Central memory CD8-positive, alpha-beta T cell (primary cell): Measurements from ENCODE around the gene LIPG.

ENCODE experiments used
- ATAC-seq: fragments of 150-1000 bp; cut with Tn5 transposase; replicated peaks from 2 replicates; pipeline ENCODE4 v1.10.0; 2022; ENCODE audit warnings: mild to moderate bottlenecking, moderate FRiP score, moderate number of reproducible peaks; ENCODE audit not compliant: poor library complexity, severe bottlenecking; ENCODE audit errors: extremely low read depth
- DNase-seq, 2 donors: peaks; one replicate each; pipeline ENCODE4 v3.0.0; 2021; ENCODE audit warnings: low spot score in 2 of 2
- H3K27ac Mint-ChIP-seq: one replicate; pipeline ENCODE4 v1.8.0; 2022; ENCODE audit warnings: low read depth, mild to moderate bottlenecking, moderate library complexity, mixed read lengths
- H3K27me3 Mint-ChIP-seq: one replicate; pipeline ENCODE4 v1.8.0; 2022; ENCODE audit warnings: mixed read lengths
- H3K36me3 Mint-ChIP-seq: one replicate; pipeline ENCODE4 v1.8.0; 2022; ENCODE audit warnings: mild to moderate bottlenecking, moderate library complexity, mixed read lengths; ENCODE audit not compliant: insufficient read depth
- H3K4me1 Mint-ChIP-seq: one replicate; pipeline ENCODE4 v1.8.0; 2022; ENCODE audit warnings: mixed read lengths
- H3K4me3 Mint-ChIP-seq: one replicate; pipeline ENCODE4 v1.8.0; 2022; ENCODE audit warnings: mild to moderate bottlenecking, moderate library complexity, mixed read lengths
- H3K9me3 Mint-ChIP-seq: one replicate; pipeline ENCODE4 v1.8.0; 2022; ENCODE audit warnings: mixed read lengths

Gene LIPG

DNA sequence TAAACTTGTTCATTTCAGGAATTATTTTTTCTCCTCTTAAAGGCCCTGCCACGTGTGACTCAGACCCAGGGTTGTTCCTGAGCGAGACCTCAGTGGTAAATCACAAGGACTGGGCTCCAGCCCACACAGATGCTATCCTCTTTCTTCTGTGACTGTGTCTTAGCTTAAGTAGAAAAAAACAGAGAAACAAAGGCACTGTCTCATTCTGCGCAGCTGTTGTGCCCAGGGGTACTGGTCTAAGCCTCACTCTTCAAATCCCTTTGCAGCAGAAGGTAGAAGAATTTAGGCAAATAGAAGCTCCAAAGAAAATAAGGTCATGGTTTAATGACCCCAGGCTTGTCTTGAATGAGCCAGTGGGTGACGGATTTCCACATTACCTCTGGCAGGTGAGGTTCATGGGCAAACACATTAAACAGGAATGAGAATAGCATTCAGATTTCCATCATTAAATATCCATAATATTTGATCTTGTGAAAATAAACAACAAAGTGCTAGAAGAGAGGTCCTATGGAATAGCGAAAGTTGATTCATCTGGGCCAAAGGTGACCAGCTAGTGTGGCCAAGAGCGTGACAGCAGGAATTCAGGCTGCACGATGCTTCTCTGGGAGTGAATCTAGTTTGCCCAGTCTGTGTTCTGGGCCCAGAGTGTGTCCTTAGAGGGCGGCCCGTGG lies 63.3 kb downstream of the LIPG start:
- H3K36me3 Mint-ChIP-seq, result no peaks in the 10 kb centered on the region
- H3K4me1 Mint-ChIP-seq, result no peaks in the 10 kb centered on the region
- no peak for ATAC-seq
- no peaks in the 10 kb centered on the region for H3K9me3 Mint-ChIP-seq
- H3K27ac Mint-ChIP-seq, result no peak overlapping the region
- peaks cover 22% of the 10 kb centered on the region for H3K27me3 Mint-ChIP-seq
- H3K4me3 Mint-ChIP-seq, result no peak overlapping the region
- no peak for DNase-seq

DNA sequence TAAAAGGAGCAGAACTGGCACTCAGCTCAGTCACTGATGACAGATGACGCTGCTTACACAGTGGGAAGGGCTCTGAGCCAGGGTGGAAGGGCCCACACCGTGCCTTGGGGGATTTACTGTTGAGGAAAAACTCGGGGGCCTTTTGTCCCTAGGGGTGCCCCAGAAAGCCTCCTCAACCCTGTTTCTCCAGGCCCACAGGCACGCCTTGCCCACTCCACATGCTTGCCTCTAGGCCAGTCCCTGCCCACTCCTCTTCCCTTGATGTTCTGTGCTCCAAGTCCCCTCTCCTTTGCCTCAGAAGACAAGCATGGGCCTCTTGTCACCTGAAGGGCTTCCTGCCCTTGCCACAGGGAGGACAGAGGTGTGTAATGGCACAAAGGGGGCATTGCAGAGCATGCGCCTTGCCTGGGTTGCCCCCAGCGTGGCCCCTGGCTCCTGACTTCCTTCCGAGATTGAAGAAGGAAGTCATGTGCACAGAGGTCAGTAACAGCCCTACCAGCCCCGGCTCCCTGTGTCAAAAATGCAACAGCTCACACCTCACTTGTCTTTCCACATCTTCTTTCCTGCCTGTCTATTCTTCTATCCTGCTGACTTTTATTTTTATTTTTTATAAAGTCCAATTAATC lies 65.1 kb downstream of the LIPG start:
- Mint-ChIP-seq H3K27ac (no peak overlapping the region), H3K36me3 (no peaks in the 10 kb centered on the region), H3K4me3 (no peak overlapping the region), H3K27me3 (peaks cover 17% of the 10 kb centered on the region), H3K9me3 (no peaks in the 10 kb centered on the region), H3K4me1 (no peaks in the 10 kb centered on the region)
- DNase-seq (no peak), ATAC-seq (no peak)

DNA sequence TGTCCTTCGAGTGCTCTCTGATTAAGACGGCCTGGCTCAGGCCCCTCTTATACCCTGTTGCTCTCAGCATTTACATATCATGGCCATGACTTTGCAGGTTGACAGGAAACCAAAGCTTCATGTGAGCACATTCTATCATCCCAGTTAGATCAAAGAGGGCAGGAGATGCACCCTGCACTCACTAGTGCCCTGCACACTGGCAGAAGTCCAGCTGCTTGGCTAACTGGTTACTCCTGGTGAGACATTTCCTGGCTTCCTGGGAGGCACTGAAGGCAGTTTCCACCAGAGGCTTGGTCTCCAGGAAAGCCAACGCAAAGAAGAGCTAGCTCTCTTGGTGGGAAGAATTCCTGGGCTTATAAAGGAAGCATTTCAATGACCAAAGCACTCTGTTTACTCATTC lies 66.3 kb downstream of the LIPG start:
- H3K9me3 Mint-ChIP-seq, result no peaks in the 10 kb centered on the region

DNA sequence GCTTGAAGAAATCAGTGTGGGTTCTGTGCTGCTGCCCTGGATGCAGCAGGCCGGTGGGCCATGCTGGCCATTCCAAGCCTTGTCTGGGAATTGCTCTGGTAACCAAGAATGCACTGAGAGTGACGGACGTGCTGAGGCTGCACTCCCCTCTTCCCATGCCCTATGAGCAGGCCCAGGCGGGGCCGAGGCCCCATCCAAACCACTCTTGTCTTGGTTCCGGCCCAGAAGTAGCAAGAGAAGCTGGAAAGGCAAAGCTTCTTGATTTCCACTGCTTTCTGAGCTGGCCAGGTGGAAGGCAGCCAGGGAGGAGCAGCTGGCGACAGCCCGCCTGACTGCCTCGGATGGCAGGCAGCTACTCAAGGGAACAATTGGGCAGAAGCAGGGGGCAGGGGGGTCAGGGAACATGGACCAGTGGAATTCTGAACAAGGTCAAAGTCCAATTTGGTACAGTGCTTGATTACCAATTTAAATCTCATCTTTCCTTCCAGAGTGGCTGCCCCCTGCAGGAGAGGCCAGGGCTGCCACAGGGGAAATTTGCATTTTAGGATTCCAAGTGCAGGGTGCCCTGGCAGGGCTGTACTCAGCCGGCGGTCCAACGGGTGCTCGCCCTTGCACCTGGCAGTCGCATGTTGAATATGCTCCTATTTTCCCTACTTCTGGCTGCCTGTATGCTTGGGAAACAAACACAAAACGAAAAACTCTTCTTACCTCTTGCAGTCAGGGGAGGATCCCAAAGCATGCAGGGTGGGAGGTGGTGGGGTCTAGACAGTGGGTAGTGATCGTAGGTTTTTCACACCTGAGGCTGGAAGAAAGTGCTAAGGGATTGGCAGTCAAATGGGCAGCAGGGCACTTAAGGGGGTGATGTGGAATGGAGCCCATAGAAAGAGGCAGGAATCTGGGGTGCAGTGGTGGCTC lies 67.3 kb downstream of the LIPG start:
- Mint-ChIP-seq H3K9me3 (no peaks in the 10 kb centered on the region), H3K27me3 (no peaks in the 10 kb centered on the region), H3K27ac (no peak overlapping the region), H3K36me3 (no peaks in the 10 kb centered on the region), H3K4me3 (no peak overlapping the region), H3K4me1 (no peaks in the 10 kb centered on the region)
- no peak for DNase-seq
- ATAC-seq, result no peak

More for the DNA sequence above, 66.3 kb downstream of the LIPG start:
- ATAC-seq (no peak), DNase-seq (no peak)
- peaks cover 5% of the 10 kb centered on the region for H3K27me3 Mint-ChIP-seq
- H3K4me3 Mint-ChIP-seq, result no peak overlapping the region
- no peaks in the 10 kb centered on the region for H3K4me1 Mint-ChIP-seq
- peak overlapping the region; percentile 26 for H3K27ac Mint-ChIP-seq
- no peaks in the 10 kb centered on the region for H3K36me3 Mint-ChIP-seq

DNA sequence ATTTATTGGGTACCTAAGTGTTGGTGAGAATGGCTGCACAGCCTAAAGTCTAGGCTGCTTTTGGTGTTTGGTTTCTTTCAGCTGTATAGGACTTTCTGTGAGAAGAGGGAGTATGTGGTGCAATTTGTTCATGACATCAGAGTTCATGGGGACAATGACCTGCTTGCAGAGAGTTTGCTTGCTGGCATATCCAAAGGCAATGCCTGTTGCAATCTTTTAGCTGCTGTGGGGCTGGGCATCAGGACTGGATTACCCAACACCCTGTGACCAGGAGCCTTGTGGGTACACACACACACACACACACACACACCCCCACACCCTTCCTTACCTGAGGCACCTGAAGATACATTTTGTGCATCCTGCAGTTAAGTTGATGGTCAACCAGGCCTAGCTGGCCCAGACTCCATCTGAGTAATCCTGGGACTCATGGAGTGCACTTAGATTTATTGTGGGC lies 68.4 kb downstream of the LIPG start:
- no peak for DNase-seq
- no peaks in the 10 kb centered on the region for H3K27me3 Mint-ChIP-seq
- ATAC-seq, result no peak
- H3K4me3 Mint-ChIP-seq, result no peak overlapping the region
- H3K27ac Mint-ChIP-seq, result no peak overlapping the region
- H3K9me3 Mint-ChIP-seq, result no peaks in the 10 kb centered on the region
- no peaks in the 10 kb centered on the region for H3K36me3 Mint-ChIP-seq
- no peaks in the 10 kb centered on the region for H3K4me1 Mint-ChIP-seq

DNA sequence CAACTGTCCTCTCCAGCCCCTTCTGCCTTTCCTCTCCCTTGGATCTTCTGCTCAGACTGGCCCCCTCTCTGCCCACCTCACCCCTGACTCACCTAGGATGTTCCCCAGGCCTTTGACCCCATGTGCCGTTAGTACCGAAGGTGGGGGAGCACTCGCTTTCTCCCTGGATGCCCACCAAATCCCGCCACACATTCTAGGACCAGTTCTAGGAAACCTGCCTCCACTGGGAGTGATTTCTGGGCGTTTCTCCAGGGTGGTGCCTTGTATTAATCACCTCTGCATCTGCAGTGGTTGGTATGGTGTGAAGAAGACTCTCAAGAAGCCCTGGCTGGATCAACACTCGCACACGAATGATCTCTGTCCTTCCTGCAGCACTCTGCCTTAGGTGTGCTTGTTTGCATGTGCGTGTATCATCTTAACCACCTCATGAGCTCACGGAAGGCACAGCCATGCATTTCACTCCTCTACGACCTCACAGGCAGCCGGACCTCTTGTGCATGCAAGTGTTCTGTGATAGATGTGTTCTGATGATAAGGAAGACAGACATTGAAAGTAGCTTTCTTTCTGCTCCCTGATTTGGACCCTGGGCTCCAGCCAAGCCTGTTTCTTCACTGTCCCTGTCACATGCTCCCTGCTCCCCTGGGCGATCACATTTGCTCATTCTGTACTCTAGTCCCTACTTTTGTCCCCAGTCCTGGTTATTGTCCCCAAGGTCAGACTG lies 69.4 kb downstream of the LIPG start:
- no peaks in the 10 kb centered on the region for H3K9me3 Mint-ChIP-seq
- no peaks in the 10 kb centered on the region for H3K27me3 Mint-ChIP-seq
- no peaks in the 10 kb centered on the region for H3K4me1 Mint-ChIP-seq
- no peak for DNase-seq
- no peak overlapping the region for H3K27ac Mint-ChIP-seq
- H3K36me3 Mint-ChIP-seq, result no peaks in the 10 kb centered on the region
- no peak for ATAC-seq
- H3K4me3 Mint-ChIP-seq, result no peak overlapping the region

DNA sequence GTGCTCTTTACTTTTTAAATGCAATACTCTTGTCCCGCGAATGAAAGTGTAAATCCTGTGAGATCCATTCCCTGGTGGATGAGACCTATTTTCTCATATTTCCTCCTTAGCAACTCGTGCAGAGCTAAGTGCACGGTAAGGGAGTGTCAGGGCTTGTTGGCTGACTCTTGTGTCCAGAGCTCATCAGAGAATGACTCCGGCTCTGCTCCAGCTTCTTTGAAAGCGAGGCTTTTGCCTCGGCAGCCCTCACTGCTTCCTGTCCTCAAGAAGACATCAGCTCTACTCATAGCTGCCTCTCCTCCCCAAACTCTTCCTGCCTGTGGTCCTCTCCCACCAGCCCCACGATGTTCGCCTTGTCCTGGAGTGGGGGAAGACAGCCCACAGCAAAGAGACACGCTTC lies 70.7 kb downstream of the LIPG start:
- H3K4me3 Mint-ChIP-seq, result no peak overlapping the region
- no peaks in the 10 kb centered on the region for H3K36me3 Mint-ChIP-seq
- no peaks in the 10 kb centered on the region for H3K9me3 Mint-ChIP-seq
- ATAC-seq (no peak), DNase-seq (no peak)
- peaks cover 4% of the 10 kb centered on the region for H3K27me3 Mint-ChIP-seq
- H3K4me1 Mint-ChIP-seq, result no peaks in the 10 kb centered on the region
- H3K27ac Mint-ChIP-seq, result no peak overlapping the region

DNA sequence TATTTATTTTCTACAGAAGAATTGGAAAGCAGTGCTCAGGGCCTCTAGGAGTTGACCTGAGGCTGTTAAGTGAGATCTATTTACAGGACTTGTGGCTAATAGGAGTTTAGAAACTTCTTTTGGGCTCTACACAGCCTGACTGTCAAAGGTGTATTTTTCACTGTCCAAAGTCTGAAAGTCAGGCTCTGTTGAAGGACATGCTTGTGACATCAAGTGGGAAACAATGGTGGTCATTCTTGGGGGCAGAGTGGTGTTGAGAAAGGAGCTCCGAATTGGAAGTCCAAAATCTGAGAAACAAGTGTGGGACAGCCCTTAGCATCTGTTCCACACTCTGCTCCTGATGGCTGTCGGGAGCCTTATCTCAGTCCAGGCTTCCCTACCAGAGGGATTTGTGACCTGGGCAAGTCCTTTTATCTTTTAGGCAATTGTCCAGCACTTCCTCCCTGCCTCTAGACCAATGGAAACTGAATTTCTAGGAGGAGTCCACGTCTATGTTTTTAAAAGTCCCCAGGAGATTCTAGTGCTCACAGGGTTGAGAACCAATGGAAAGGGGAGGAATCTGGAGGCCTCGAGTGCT lies 76.4 kb downstream of the LIPG start:
- DNase-seq, result no peak
- no peak overlapping the region for H3K4me3 Mint-ChIP-seq

DNA sequence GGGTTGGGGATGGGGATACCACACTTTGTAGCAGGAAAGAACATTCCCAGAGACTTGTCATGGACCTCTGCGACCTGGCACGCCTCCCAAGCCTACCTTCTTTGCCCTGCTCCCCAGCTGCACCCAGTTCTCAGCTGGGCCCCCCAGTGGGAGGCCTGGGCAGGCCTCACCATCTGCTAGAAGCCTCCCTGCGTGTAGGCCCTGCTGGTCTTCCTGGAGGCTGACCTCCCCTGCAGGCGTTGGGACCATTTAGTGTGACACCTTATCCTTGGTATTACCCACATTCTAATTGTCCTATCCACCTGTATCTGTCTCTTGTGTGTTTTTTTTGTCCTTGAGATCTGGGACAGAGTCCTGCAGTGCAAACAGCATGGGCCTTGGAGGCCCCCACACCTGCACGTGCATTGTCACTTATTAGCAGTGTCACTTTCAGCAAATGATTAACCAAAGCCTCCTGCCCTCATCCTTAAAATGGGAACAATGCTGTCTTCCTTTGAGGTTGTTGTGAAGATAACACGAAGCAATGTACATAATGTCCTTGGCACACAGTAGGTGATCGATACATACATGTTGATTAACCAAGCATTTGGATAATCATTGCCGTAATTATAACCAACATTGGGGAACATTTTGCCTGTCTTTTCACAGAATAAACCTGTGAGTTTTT lies 77.2 kb downstream of the LIPG start:
- Mint-ChIP-seq H3K4me1 (no peaks in the 10 kb centered on the region), H3K27ac (no peak overlapping the region), H3K36me3 (no peaks in the 10 kb centered on the region), H3K27me3 (peaks cover 17% of the 10 kb centered on the region), H3K9me3 (no peaks in the 10 kb centered on the region), H3K4me3 (no peak overlapping the region)
- DNase-seq (no peak), ATAC-seq (no peak)

More for the DNA sequence above, 76.4 kb downstream of the LIPG start:
- Mint-ChIP-seq H3K9me3 (no peaks in the 10 kb centered on the region), H3K27ac (no peak overlapping the region), H3K27me3 (peaks cover 10% of the 10 kb centered on the region), H3K4me1 (no peaks in the 10 kb centered on the region), H3K36me3 (no peaks in the 10 kb centered on the region)
- ATAC-seq, result no peak

DNA sequence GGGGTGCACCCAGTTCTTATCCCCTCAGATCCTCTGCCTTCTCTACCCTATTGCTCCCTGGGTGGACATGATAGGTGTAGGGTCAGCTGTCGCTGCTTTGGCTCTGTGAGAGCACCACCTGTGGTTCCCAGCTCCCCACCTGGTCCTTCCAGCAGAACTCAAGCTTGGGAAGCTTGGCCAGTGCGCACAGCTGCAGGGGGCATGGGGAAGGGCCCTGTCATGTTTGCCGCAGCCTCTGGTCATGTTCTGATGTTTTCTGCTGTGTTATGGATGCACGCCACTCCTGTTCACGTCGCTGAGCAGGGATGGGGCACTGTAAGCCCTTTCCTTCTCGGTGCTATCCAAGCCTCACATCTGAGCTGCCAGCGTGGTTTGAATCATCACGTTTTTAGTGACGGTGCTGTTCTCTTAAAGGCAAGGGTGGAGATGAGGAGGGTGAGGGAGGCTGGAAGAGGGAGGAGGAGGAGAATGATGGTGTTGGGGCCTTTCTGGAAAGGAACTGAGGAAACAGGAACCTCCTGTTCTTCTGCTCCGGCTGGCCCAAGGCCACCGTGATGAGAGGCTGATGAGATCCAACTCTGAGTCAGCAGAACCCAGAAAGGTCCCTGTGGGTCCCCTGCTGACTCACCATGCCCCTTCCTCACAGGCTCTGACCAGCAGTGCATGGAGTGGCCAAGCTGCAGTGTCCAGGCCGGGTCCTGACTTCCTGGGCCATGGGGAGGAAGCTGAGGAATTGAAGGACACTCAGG lies 78.0 kb downstream of the LIPG start:
- Mint-ChIP-seq H3K27ac (no peak overlapping the region), H3K4me1 (no peaks in the 10 kb centered on the region), H3K27me3 (peaks cover 20% of the 10 kb centered on the region), H3K4me3 (no peak overlapping the region), H3K9me3 (no peaks in the 10 kb centered on the region), H3K36me3 (no peaks in the 10 kb centered on the region)
- ATAC-seq (no peak), DNase-seq (no peak)

DNA sequence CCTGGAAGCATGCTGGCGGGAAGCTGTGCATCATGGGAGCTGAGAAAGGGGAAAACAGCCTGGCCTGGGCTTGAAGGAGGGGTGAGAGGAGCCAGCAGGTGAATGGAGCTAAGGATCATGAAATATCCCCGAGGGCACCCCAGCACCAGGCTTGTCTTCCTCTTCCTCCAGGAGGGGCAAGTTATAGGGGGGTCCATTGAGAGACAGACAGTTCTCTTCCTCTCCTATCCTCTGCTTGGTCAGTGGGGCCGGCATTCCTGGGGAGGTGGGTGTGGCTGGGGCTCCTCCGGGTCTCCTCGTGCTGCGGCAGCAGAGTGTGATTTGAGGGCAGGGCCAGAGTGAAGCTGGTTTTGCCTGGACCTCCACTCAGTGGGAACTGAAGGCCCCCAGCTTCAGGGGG lies 78.9 kb downstream of the LIPG start:
- DNase-seq, result no peak
- Mint-ChIP-seq H3K27me3 (peaks cover 20% of the 10 kb centered on the region), H3K4me3 (no peak overlapping the region), H3K27ac (no peak overlapping the region), H3K4me1 (no peaks in the 10 kb centered on the region), H3K36me3 (no peaks in the 10 kb centered on the region), H3K9me3 (no peaks in the 10 kb centered on the region)
- ATAC-seq, result no peak
